OCI-LY1 (cell line): ENCODE measurements around the gene FAT3.

Source experiments
- H2AFZ ChIP-seq: fragments of 200-600 bp; sonication (generic), shearing (Covaris generic); 2 replicates; pipeline ENCODE4 v1.6.0; 2014; ENCODE audit warnings: antibody characterized with exemption, mild to moderate bottlenecking, low read length
- H3F3A ChIP-seq: fragments of 200-600 bp; sonication (generic), shearing (Covaris generic); 2 replicates; pipeline ENCODE4 v1.6.0; 2014; ENCODE audit warnings: mild to moderate bottlenecking, antibody characterized with exemption, low read length, moderate library complexity; ENCODE audit not compliant: insufficient read depth
- H3K27ac ChIP-seq: fragments of 200-600 bp; sonication (generic); 2 replicates; pipeline ENCODE4 v1.5.1; 2014; ENCODE audit warnings: low read length, mixed run types, mild to moderate bottlenecking, low read depth; ENCODE audit not compliant: poor library complexity, severe bottlenecking
- H3K27me3 ChIP-seq: fragments of 200-600 bp; sonication (generic); 2 replicates; pipeline ENCODE4 v1.6.0; 2014; ENCODE audit warnings: antibody characterized with exemption, mild to moderate bottlenecking, low read length, moderate library complexity; ENCODE audit not compliant: insufficient read depth
- H3K36me3 ChIP-seq: fragments of 200-600 bp; sonication (generic); 2 replicates; pipeline ENCODE4 v1.6.1; 2014; ENCODE audit warnings: mild to moderate bottlenecking, antibody characterized with exemption, low read length, moderate library complexity, mixed read lengths; ENCODE audit not compliant: insufficient read depth
- H3K4me1 ChIP-seq: fragments of 200-600 bp; sonication (generic); 2 replicates; pipeline ENCODE4 v1.5.1; 2014; ENCODE audit warnings: mild to moderate bottlenecking, low read length, moderate library complexity; ENCODE audit not compliant: insufficient read depth, severe bottlenecking
- H3K4me2 ChIP-seq: fragments of 200-600 bp; sonication (generic), shearing (Covaris generic); 2 replicates; pipeline ENCODE4 v1.6.1; 2014; ENCODE audit warnings: low read length
- H3K4me3 ChIP-seq: fragments of 200-600 bp; sonication (generic); 2 replicates; pipeline ENCODE4 v1.5.1; 2014; ENCODE audit warnings: low read length, low read depth, mild to moderate bottlenecking, mixed read lengths; ENCODE audit not compliant: poor library complexity, severe bottlenecking
- H3K79me2 ChIP-seq: fragments of 200-600 bp; shearing (Covaris generic); 2 replicates; pipeline ENCODE4 v1.6.1; 2016; ENCODE audit warnings: mixed run types, low read length, mixed read lengths; ENCODE audit not compliant: insufficient read depth
- H3K9ac ChIP-seq: fragments of 200-600 bp; sonication (generic), shearing (Covaris generic); 2 replicates; pipeline ENCODE4 v1.6.1; 2014; ENCODE audit warnings: mild to moderate bottlenecking, low read length, mixed read lengths
- H3K9me2 ChIP-seq: fragments of 200-600 bp; sonication (generic), shearing (Covaris generic); 2 replicates; pipeline ENCODE4 v1.6.1; 2014; ENCODE audit warnings: low read depth, mild to moderate bottlenecking, low read length, mixed read lengths
- H3K9me3 ChIP-seq: fragments of 200-600 bp; shearing (Covaris generic); 2 replicates; pipeline ENCODE4 v1.6.1; 2014; ENCODE audit warnings: low read length, mixed read lengths
- H4K20me1 ChIP-seq: fragments of 200-600 bp; sonication (generic), shearing (Covaris generic); 2 replicates; pipeline ENCODE4 v1.6.0; 2016; ENCODE audit warnings: mild to moderate bottlenecking, low read length; ENCODE audit not compliant: insufficient read depth
- CTCF ChIP-seq: fragments of 200-600 bp; sonication (generic), shearing (Covaris generic); IDR thresholded peaks from 2 replicates; pipeline ENCODE4 v1.5.1; 2017; ENCODE audit warnings: mild to moderate bottlenecking, antibody characterized with exemption, low read length, moderate library complexity, mixed read lengths
- EZH2 ChIP-seq: fragments of 200-600 bp; sonication (generic), shearing (Covaris generic); IDR thresholded peaks from 2 replicates; pipeline ENCODE4 v1.8.0; 2017; ENCODE audit warnings: borderline replicate concordance, mixed run types, mild to moderate bottlenecking, antibody characterized with exemption, low read length, moderate library complexity, mixed read lengths

The FAT3 gene

GRCh38 chr11:92226331-92227229 lies 2.0 kb downstream of the FAT3 start:
- H3K4me3 ChIP-seq: no peak overlapping the region
- H3K36me3 ChIP-seq: no peaks in the 10 kb centered on the region
- H3K4me1 ChIP-seq: no peaks in the 10 kb centered on the region
- H3K79me2 ChIP-seq: no peaks in the 10 kb centered on the region
- H3K4me2 ChIP-seq: no peak overlapping the region
- no peak overlapping the region for H3K27ac ChIP-seq
- H3K9me3 ChIP-seq: no peaks in the 10 kb centered on the region
- H3K27me3 ChIP-seq: no peaks in the 10 kb centered on the region
- no peak overlapping the region for H2AFZ ChIP-seq
- TF ChIP-seq EZH2 (no peak), CTCF (no peak)
- H4K20me1 ChIP-seq: no peaks in the 10 kb centered on the region
- H3F3A ChIP-seq: no peaks in the 10 kb centered on the region
- no peaks in the 10 kb centered on the region for H3K9me2 ChIP-seq
- no peak overlapping the region for H3K9ac ChIP-seq

GRCh38 chr11:92227230-92227814 lies 2.7 kb downstream of the FAT3 start:
- Histone ChIP-seq H3K4me3 (no peak overlapping the region), H4K20me1 (no peaks in the 10 kb centered on the region), H3K9me2 (no peaks in the 10 kb centered on the region), H3K9ac (no peak overlapping the region), H3K4me1 (no peaks in the 10 kb centered on the region), H3K79me2 (no peaks in the 10 kb centered on the region), H2AFZ (no peak overlapping the region), H3F3A (no peaks in the 10 kb centered on the region), H3K9me3 (no peaks in the 10 kb centered on the region), H3K36me3 (no peaks in the 10 kb centered on the region), H3K27me3 (no peaks in the 10 kb centered on the region), H3K27ac (no peak overlapping the region), H3K4me2 (no peak overlapping the region)
- TF ChIP-seq CTCF: no peak

GRCh38 chr11:92227959-92228935 lies 3.6 kb downstream of the FAT3 start:
- no peak overlapping the region for H3K27ac ChIP-seq
- H3K36me3 ChIP-seq: no peaks in the 10 kb centered on the region
- no peak overlapping the region for H3K9ac ChIP-seq
- no peaks in the 10 kb centered on the region for H3K9me2 ChIP-seq
- no peak overlapping the region for H3K4me3 ChIP-seq
- no peak overlapping the region for H3K4me2 ChIP-seq
- TF ChIP-seq CTCF (no peak), EZH2 (no peak)
- no peaks in the 10 kb centered on the region for H3K27me3 ChIP-seq
- no peaks in the 10 kb centered on the region for H3K79me2 ChIP-seq
- H4K20me1 ChIP-seq: no peaks in the 10 kb centered on the region
- H2AFZ ChIP-seq: no peak overlapping the region
- no peaks in the 10 kb centered on the region for H3K9me3 ChIP-seq
- no peaks in the 10 kb centered on the region for H3F3A ChIP-seq
- H3K4me1 ChIP-seq: no peaks in the 10 kb centered on the region
